HG03439 (cell line): ENCODE measurements around the gene EYA2.
"Not testable (repeated sequence)": the region's sequence is repeated elsewhere in the genome, so short reads cannot be mapped to it uniquely, and the experiment has no call there.

Experiments used
- ATAC-seq: cut with Tn5 transposase; IDR thresholded peaks from one replicate; pipeline ENCODE4 v1.9.1; 2021; ENCODE audit warnings: mild to moderate bottlenecking, moderate library complexity; ENCODE audit not compliant: unreplicated experiment

The EYA2 gene

GRCh38 chr20:47160240-47160639, 265.6 kb downstream of the EYA2 start:
- ATAC-seq: no peak

GRCh38 chr20:47160992-47161391, 266.3 kb downstream of the EYA2 start:
- ATAC-seq: no peak

- ATAC-seq: no peak
These were observed 266.8 kb downstream of the EYA2 start for GRCh38 chr20:47161411-47161810.

GRCh38 chr20:47164140-47164539, 269.5 kb downstream of the EYA2 start:
- ATAC-seq: no peak

- ATAC-seq: no peak
These were observed 270.8 kb downstream of the EYA2 start for GRCh38 chr20:47165376-47165865.

- ATAC-seq: no peak
These were observed 273.2 kb downstream of the EYA2 start for GRCh38 chr20:47167846-47168245.

GRCh38 chr20:47172579-47172978, 277.9 kb downstream of the EYA2 start:
- no peak for ATAC-seq

- no peak for ATAC-seq
These were observed 279.1 kb downstream of the EYA2 start for GRCh38 chr20:47173596-47174216.

GRCh38 chr20:47174456-47175243, 280.0 kb downstream of the EYA2 start:
- ATAC-seq: no peak

GRCh38 chr20:47175493-47175892, 280.9 kb downstream of the EYA2 start:
- ATAC-seq: no peak

GRCh38 chr20:47176217-47176616, 281.6 kb downstream of the EYA2 start:
- ATAC-seq: not testable (repeated sequence)

GRCh38 chr20:47178277-47178676, 283.6 kb downstream of the EYA2 start:
- no peak for ATAC-seq

GRCh38 chr20:47178851-47179250, 284.2 kb downstream of the EYA2 start:
- no peak for ATAC-seq

GRCh38 chr20:47179267-47179666, 284.6 kb downstream of the EYA2 start:
- no peak for ATAC-seq

- no peak for ATAC-seq
These were observed 286.6 kb downstream of the EYA2 start for GRCh38 chr20:47181056-47181862.

GRCh38 chr20:47183367-47183766, 288.7 kb downstream of the EYA2 start:
- ATAC-seq: no peak

- ATAC-seq: no peak
These were observed 293.0 kb downstream of the EYA2 start for GRCh38 chr20:47187450-47188195.

- ATAC-seq: no peak
These were observed 293.9 kb downstream of the EYA2 start for GRCh38 chr20:47188540-47188939.

GRCh38 chr20:47189060-47189459, 294.4 kb downstream of the EYA2 start:
- no peak for ATAC-seq

- no peak for ATAC-seq
These were observed 296.5 kb downstream of the EYA2 start for GRCh38 chr20:47191074-47191673.
